HepG2 (cell line): ENCODE data around the gene ERLIN1. TPM values are rescaled to one million over a fixed set of nuclear protein-coding genes. Genes with fewer than 3 reads are reported as not detected.

Experiments used
- ATAC-seq: fragments of 200-7000 bp; cut with Tn5 transposase; 3 replicates; pipeline ENCODE4 v1.9.1; 2020; ENCODE audit warnings: mild to moderate bottlenecking, moderate library complexity
- BruUV-seq: library from RNA; stranded (reverse); fragments of 400-500 nt; replicated peaks from 2 replicates; lab custom pipeline; 2021; lab: Mats Ljungman, UMichigan
- CTCF ChIA-PET: fragments of 300-600 bp; formaldehyde crosslinking; extraction: SDS; loops from one replicate; lab custom pipeline; 2021; ENCODE audit warnings: low total read pairs, inconsistent platforms, low intra/inter-chr PET ratio; lab: Yijun Ruan, JAX
- POLR2A ChIA-PET: fragments of 350-600 bp; sonication (Branson Sonifier 250); formaldehyde crosslinking; loops from one replicate; lab custom pipeline; 2020; ENCODE audit warnings: antibody characterized with exemption, inconsistent platforms; lab: Yijun Ruan, JAX
- DNase-seq: peaks from one replicate; pipeline ENCODE4 v3.0.0-alpha.2; 2015; ENCODE audit warnings: low spot score
- FAIRE-seq: peaks from 3 replicates; lab custom pipeline; 2011; peaks lifted over from hg19 to GRCh38; lab: Jason Lieb, UNC
- H2AFZ ChIP-seq: one replicate; pipeline ENCODE4 v1.6.1; 2011; ENCODE audit warnings: low read length, inconsistent platforms
- H3K27ac ChIP-seq: fragments of 300-600 bp; 3 replicates; pipeline ENCODE4 v1.8.0; 2011; ENCODE audit warnings: mixed run types, mild to moderate bottlenecking, mixed read lengths, low read length, inconsistent platforms; ENCODE audit not compliant: insufficient read depth; ENCODE audit errors: extremely low read length
- H3K27me3 ChIP-seq, 2 experiments: fragments of 200-600 bp in 1 of 2; 2 replicates in 1 of 2; 3 replicates in 1 of 2; pipeline versions ENCODE4 v1.6.0 to v1.8.0; 2011; ENCODE audit warnings: low read length in 2 of 2, mild to moderate bottlenecking in 2 of 2, moderate library complexity in 2 of 2, inconsistent platforms in 1 of 2; ENCODE audit not compliant: insufficient read depth in 2 of 2, control insufficient read depth in 1 of 2
- H3K36me3 ChIP-seq, 2 experiments: fragments of 200-600 bp in 1 of 2; replicated peaks in 1 of 2; 2 replicates in 1 of 2; 3 replicates in 1 of 2; pipeline versions ENCODE4 v1.5.1 to v1.8.0; 2011; ENCODE audit warnings: low read length in 2 of 2, inconsistent platforms in 1 of 2; ENCODE audit not compliant: insufficient read depth in 2 of 2, control insufficient read depth in 1 of 2
- H3K4me1 ChIP-seq: 2 replicates; pipeline ENCODE4 v1.5.1; 2012; ENCODE audit warnings: low read length, inconsistent platforms; ENCODE audit not compliant: insufficient read depth
- H3K4me2 ChIP-seq: 2 replicates; pipeline ENCODE4 v1.6.0; 2011; ENCODE audit warnings: low read depth, low read length, inconsistent platforms
- H3K4me3 ChIP-seq, 3 experiments: fragments of 200-600 bp in 1 of 3; sonication (generic), shearing (Covaris generic) in 1 of 3; replicated peaks in 1 of 3; 2 replicates each; pipeline ENCODE4 v1.5.1; 2011 to 2016; ENCODE audit warnings: low read length in 3 of 3, inconsistent platforms in 2 of 3, low read depth in 2 of 3, mild to moderate bottlenecking in 2 of 3, control low read depth in 1 of 3, mixed read lengths in 1 of 3; ENCODE audit not compliant: insufficient read depth in 1 of 3
- H3K79me2 ChIP-seq: one replicate; pipeline ENCODE4 v1.6.1; 2011; ENCODE audit warnings: low read length, inconsistent platforms; ENCODE audit not compliant: insufficient read depth
- H3K9ac ChIP-seq: 2 replicates; pipeline ENCODE4 v1.6.0; 2011; ENCODE audit warnings: mild to moderate bottlenecking, low read depth, low read length, inconsistent platforms; ENCODE audit not compliant: insufficient read depth
- H3K9me3 ChIP-seq: 2 replicates; pipeline ENCODE4 v1.5.1; 2012; ENCODE audit warnings: mild to moderate bottlenecking, low read length
- H4K20me1 ChIP-seq: 2 replicates; pipeline ENCODE4 v1.6.0; 2011; ENCODE audit warnings: inconsistent platforms, mild to moderate bottlenecking, low read length, moderate library complexity; ENCODE audit not compliant: insufficient read depth
- ATM ChIP-seq: fragments of 450-650 bp; IDR thresholded peaks from 2 replicates; pipeline ENCODE4 v1.7.1; 2017; ENCODE audit warnings: mild to moderate bottlenecking, borderline replicate concordance
- CHD2 ChIP-seq: IDR thresholded peaks from 2 replicates; pipeline ENCODE4 v1.6.1; 2011; ENCODE audit warnings: low read depth, low read length, improper control_type of control experiment
- ELF3 ChIP-seq: IDR thresholded peaks from 2 replicates; pipeline ENCODE4 v1.6.1; 2016; ENCODE audit warnings: missing genetic modification reagents, missing compliant biosample characterization
- KDM6A ChIP-seq: IDR thresholded peaks from 2 replicates; pipeline ENCODE4 v1.6.1; 2016; ENCODE audit warnings: low read depth
- POLR2A ChIP-seq, 2 experiments: IDR thresholded peaks; 2 replicates each; pipeline ENCODE4 v1.6.1; 2011; ENCODE audit warnings: low read depth in 2 of 2, low read length in 2 of 2, mild to moderate bottlenecking in 1 of 2, moderate library complexity in 1 of 2; ENCODE audit not compliant: insufficient read depth in 1 of 2
- WGBS: methylation state at CpG from one replicate; pipeline ENCODE4 v1.1.6; 2017; ENCODE audit warnings: low lambda C conversion rate; 5-methylcytosine and 5-hydroxymethylcytosine counted together
- in situ Hi-C: cut with HindIII; loops from 2 replicates; pipeline ENCODE4 v1.10.0; 2017; ENCODE audit warnings: low pct_unique_long_range_greater_than_20kb; ENCODE audit not compliant: extremely low pct_ligation_motif_present
- intact Hi-C: fragments of 100-400 bp; cut with micrococcal nuclease; formaldehyde crosslinking; loops from one replicate; pipeline ENCODE4 v1.10.0; 2022; ENCODE audit not compliant: unreplicated experiment
- polyA plus RNA-seq, 8 experiments: library from polyadenylated mRNA; depleted of rRNA in 3 of 8; stranded (reverse) in 7 of 8; unstranded in 1 of 8; fragments of >200 nt; fragmentation: Illumina TruSeq in 4 of 8; extraction: Trizol in 4 of 8; gene quantifications; 2 replicates each; pipeline versions ENCODE4 v1.2.1 to v1.2.3, GENCODE V29; 2011 to 2016; ENCODE audit warnings: low read depth in 4 of 8, missing spikeins in 1 of 8, mixed read lengths in 1 of 8; ENCODE audit not compliant: insufficient read depth in 1 of 8
- total RNA-seq, 5 experiments: library from RNA; depleted of rRNA; stranded (reverse); fragments of >200 nt; fragmentation: Illumina TruSeq; extraction: Trizol; gene quantifications; 2 replicates each; pipeline ENCODE4 v1.2.3, GENCODE V29; 2016; ENCODE audit warnings: low read depth in 1 of 5
- TF ChIP-seq, protein P1 (sequence below): sonication (generic); formaldehyde crosslinking; IDR thresholded peaks from 2 replicates; pipeline ENCODE4 v1.4.0; 2020; ENCODE audit warnings: missing genetic modification reagents
- TF ChIP-seq, protein P2 (sequence below): IDR thresholded peaks from 2 replicates; pipeline ENCODE4 v1.6.1; 2016; ENCODE audit warnings: missing genetic modification reagents, missing compliant biosample characterization

Gene ERLIN1
- total and polyA plus RNA-seq, 2 of the 13 experiments (the other 11 are each of a cell fraction or from before 2014, with no cell fraction given) = 56.8 to 69.3 TPM

DNA sequence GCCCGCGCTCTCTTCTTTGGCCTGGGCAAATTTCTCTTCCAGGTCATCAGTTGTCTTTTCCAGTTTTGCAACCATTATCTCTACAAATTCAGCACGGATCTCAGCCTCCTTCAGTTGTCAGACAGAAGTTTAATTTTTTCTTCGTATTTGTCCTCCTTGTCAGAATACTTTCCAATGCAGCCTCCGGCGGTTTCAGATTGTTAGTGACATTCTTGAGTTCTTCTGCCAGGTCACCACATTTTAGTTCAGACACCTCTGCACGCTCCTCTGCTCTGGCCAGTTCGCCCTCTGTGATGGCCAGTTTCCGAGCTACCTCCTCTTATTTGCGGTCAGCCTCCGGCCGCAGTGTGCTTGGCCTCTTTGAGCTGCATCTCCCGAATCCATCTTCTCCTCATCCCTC lies 71.4 kb downstream of the ERLIN1 start (continued):
- TF ChIP-seq, protein P1, sequence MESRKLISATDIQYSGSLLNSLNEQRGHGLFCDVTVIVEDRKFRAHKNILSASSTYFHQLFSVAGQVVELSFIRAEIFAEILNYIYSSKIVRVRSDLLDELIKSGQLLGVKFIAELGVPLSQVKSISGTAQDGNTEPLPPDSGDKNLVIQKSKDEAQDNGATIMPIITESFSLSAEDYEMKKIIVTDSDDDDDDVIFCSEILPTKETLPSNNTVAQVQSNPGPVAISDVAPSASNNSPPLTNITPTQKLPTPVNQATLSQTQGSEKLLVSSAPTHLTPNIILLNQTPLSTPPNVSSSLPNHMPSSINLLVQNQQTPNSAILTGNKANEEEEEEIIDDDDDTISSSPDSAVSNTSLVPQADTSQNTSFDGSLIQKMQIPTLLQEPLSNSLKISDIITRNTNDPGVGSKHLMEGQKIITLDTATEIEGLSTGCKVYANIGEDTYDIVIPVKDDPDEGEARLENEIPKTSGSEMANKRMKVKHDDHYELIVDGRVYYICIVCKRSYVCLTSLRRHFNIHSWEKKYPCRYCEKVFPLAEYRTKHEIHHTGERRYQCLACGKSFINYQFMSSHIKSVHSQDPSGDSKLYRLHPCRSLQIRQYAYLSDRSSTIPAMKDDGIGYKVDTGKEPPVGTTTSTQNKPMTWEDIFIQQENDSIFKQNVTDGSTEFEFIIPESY (CRISPR knock-in tag) = no peak

DNA sequence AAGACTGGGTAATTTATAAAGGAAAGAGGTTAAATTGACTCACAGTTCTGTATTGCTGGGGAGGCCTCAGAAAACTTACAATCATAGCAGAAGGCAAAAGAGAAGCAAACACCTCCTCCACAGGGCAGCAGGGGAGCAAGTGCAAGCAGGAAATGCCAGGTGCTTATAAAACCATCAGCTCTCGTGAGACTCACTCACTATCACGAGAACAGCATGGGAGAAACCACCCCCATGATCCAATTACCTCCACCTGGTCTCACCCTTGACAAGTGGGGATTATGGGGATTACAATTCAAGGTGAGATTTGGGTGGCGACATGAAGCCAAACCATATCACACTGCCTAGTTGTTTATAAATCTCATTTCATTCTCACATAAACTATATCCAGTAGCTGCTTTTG lies 76.2 kb downstream of the ERLIN1 start:
- ChIA-PET POLR2A (no interaction called here), CTCF (no interaction called here)
- H3K27me3 ChIP-seq = no peaks in the 10 kb centered on the region
- in situ Hi-C loops = loop anchor here (10.0 kb wide), 1 partner anchor 255 kb away; no protein-coding TSS in a partner anchor
- TF ChIP-seq, protein P2, sequence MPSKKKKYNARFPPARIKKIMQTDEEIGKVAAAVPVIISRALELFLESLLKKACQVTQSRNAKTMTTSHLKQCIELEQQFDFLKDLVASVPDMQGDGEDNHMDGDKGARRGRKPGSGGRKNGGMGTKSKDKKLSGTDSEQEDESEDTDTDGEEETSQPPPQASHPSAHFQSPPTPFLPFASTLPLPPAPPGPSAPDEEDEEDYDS (CRISPR knock-in tag) = peak; percentile 32; the same call in 1 of the 2 replicates
- TF ChIP-seq KDM6A (CRISPR knock-in tag) (no peak), ELF3 (0 out of 2 replicates have a peak, but pooled peaks have one; percentile 46), CHD2 (peak; percentile 83), POLR2A (IDR thresholded peaks at IDR 0.05; ENCODE audit: insufficient read depth in 1 of 2, low read depth in 2 of 2, low read length in 2 of 2) (0 out of 4 replicates have a peak, but pooled peaks of 1 of the 2 experiments have one; percentile 19), ATM (no peak)
- H3K4me3 ChIP-seq = no peak overlapping the region
- no peak overlapping the region for H3K4me2 ChIP-seq
- H3K9me3 ChIP-seq = no peaks in the 10 kb centered on the region
- no peak overlapping the region for H3K27ac ChIP-seq
- no peaks in the 10 kb centered on the region for H4K20me1 ChIP-seq
- FAIRE-seq (no peak), DNase-seq (no peak), ATAC-seq (no peak; the same call in 2 of the 3 replicates)
- 64% methylated on average over 3 of the region's 3 CpGs for WGBS
- BruUV-seq = no TSS peak
- no peaks in the 10 kb centered on the region for H3K79me2 ChIP-seq
- no peak overlapping the region for H3K9ac ChIP-seq
- H3K4me1 ChIP-seq = peaks cover 9% of the 10 kb centered on the region
- intact Hi-C loops = no loop called here
- H2AFZ ChIP-seq = no peak overlapping the region
- H3K36me3 ChIP-seq = no peaks in the 10 kb centered on the region
